ENCODE data around the gene CCDC88C. TPM values are rescaled to one million over a fixed set of nuclear protein-coding genes. Genes with fewer than 3 reads are reported as not detected.
A peak's percentile ranks its signal among the peaks of the same experiment; 100 is the strongest.

CCDC88C gene
- total RNA-seq, 1 experiment from 2014 or later = 64.8 TPM

GRCh38 chr14:91417983-91418386 is 365 bp upstream of the CCDC88C start (continued):
- TF ChIP-seq, protein P1, sequence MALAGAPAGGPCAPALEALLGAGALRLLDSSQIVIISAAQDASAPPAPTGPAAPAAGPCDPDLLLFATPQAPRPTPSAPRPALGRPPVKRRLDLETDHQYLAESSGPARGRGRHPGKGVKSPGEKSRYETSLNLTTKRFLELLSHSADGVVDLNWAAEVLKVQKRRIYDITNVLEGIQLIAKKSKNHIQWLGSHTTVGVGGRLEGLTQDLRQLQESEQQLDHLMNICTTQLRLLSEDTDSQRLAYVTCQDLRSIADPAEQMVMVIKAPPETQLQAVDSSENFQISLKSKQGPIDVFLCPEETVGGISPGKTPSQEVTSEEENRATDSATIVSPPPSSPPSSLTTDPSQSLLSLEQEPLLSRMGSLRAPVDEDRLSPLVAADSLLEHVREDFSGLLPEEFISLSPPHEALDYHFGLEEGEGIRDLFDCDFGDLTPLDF (CRISPR knock-in tag; IDR thresholded peaks at IDR 0.05) = peak; percentile 68; the same call in 1 of the 2 replicates
- TF ChIP-seq KAT7 (CRISPR knock-in tag; IDR thresholded peaks at IDR 0.05; ENCODE audit: borderline replicate concordance) (peak; percentile 58; the same call in 1 of the 2 replicates), CREB1 (CRISPR knock-in tag; IDR thresholded peaks at IDR 0.05) (0 out of 2 replicates have a peak, but pooled peaks have one; percentile 13), ZNF219 (CRISPR knock-in tag; IDR thresholded peaks at IDR 0.05; ENCODE audit: borderline replicate concordance) (no peak; the same call in 1 of the 2 replicates), CTCF (IDR thresholded peaks at IDR 0.05) (no peak), RORB (CRISPR knock-in tag; IDR thresholded peaks at IDR 0.05) (no peak), GRHL2 (CRISPR knock-in tag; IDR thresholded peaks at IDR 0.05; ENCODE audit: insufficient replicate concordance, severe bottlenecking) (no peak), ARID4B (CRISPR knock-in tag; IDR thresholded peaks at IDR 0.05; ENCODE audit: borderline replicate concordance) (no peak), ZMAT4 (CRISPR knock-in tag; IDR thresholded peaks at IDR 0.05) (no peak), NFE2L1 (CRISPR knock-in tag; IDR thresholded peaks at IDR 0.05) (peak; percentile 75; the same call in 1 of the 2 replicates), ZBTB43 (CRISPR knock-in tag; IDR thresholded peaks at IDR 0.05) (0 out of 2 replicates have a peak, but pooled peaks have one; percentile 40), JUN (CRISPR knock-in tag; IDR thresholded peaks at IDR 0.05) (peak; percentile 39; the same call in 1 of the 2 replicates)
- TF ChIP-seq, protein P2, sequence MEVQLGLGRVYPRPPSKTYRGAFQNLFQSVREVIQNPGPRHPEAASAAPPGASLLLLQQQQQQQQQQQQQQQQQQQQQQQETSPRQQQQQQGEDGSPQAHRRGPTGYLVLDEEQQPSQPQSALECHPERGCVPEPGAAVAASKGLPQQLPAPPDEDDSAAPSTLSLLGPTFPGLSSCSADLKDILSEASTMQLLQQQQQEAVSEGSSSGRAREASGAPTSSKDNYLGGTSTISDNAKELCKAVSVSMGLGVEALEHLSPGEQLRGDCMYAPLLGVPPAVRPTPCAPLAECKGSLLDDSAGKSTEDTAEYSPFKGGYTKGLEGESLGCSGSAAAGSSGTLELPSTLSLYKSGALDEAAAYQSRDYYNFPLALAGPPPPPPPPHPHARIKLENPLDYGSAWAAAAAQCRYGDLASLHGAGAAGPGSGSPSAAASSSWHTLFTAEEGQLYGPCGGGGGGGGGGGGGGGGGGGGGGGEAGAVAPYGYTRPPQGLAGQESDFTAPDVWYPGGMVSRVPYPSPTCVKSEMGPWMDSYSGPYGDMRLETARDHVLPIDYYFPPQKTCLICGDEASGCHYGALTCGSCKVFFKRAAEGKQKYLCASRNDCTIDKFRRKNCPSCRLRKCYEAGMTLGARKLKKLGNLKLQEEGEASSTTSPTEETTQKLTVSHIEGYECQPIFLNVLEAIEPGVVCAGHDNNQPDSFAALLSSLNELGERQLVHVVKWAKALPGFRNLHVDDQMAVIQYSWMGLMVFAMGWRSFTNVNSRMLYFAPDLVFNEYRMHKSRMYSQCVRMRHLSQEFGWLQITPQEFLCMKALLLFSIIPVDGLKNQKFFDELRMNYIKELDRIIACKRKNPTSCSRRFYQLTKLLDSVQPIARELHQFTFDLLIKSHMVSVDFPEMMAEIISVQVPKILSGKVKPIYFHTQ (CRISPR knock-in tag; IDR thresholded peaks at IDR 0.05) = no peak
- TF ChIP-seq, protein P3, sequence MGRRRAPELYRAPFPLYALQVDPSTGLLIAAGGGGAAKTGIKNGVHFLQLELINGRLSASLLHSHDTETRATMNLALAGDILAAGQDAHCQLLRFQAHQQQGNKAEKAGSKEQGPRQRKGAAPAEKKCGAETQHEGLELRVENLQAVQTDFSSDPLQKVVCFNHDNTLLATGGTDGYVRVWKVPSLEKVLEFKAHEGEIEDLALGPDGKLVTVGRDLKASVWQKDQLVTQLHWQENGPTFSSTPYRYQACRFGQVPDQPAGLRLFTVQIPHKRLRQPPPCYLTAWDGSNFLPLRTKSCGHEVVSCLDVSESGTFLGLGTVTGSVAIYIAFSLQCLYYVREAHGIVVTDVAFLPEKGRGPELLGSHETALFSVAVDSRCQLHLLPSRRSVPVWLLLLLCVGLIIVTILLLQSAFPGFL (CRISPR knock-in tag; IDR thresholded peaks at IDR 0.05; ENCODE audit: borderline replicate concordance) = no peak
- TF ChIP-seq, protein P4, sequence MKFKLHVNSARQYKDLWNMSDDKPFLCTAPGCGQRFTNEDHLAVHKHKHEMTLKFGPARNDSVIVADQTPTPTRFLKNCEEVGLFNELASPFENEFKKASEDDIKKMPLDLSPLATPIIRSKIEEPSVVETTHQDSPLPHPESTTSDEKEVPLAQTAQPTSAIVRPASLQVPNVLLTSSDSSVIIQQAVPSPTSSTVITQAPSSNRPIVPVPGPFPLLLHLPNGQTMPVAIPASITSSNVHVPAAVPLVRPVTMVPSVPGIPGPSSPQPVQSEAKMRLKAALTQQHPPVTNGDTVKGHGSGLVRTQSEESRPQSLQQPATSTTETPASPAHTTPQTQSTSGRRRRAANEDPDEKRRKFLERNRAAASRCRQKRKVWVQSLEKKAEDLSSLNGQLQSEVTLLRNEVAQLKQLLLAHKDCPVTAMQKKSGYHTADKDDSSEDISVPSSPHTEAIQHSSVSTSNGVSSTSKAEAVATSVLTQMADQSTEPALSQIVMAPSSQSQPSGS (CRISPR knock-in tag; IDR thresholded peaks at IDR 0.05; ENCODE audit: borderline replicate concordance, low read depth) = no peak
- TF ChIP-seq, protein P5, sequence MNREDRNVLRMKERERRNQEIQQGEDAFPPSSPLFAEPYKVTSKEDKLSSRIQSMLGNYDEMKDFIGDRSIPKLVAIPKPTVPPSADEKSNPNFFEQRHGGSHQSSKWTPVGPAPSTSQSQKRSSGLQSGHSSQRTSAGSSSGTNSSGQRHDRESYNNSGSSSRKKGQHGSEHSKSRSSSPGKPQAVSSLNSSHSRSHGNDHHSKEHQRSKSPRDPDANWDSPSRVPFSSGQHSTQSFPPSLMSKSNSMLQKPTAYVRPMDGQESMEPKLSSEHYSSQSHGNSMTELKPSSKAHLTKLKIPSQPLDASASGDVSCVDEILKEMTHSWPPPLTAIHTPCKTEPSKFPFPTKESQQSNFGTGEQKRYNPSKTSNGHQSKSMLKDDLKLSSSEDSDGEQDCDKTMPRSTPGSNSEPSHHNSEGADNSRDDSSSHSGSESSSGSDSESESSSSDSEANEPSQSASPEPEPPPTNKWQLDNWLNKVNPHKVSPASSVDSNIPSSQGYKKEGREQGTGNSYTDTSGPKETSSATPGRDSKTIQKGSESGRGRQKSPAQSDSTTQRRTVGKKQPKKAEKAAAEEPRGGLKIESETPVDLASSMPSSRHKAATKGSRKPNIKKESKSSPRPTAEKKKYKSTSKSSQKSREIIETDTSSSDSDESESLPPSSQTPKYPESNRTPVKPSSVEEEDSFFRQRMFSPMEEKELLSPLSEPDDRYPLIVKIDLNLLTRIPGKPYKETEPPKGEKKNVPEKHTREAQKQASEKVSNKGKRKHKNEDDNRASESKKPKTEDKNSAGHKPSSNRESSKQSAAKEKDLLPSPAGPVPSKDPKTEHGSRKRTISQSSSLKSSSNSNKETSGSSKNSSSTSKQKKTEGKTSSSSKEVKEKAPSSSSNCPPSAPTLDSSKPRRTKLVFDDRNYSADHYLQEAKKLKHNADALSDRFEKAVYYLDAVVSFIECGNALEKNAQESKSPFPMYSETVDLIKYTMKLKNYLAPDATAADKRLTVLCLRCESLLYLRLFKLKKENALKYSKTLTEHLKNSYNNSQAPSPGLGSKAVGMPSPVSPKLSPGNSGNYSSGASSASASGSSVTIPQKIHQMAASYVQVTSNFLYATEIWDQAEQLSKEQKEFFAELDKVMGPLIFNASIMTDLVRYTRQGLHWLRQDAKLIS (CRISPR knock-in tag; IDR thresholded peaks at IDR 0.05; ENCODE audit: borderline replicate concordance) = no peak
- TF ChIP-seq, protein P6, sequence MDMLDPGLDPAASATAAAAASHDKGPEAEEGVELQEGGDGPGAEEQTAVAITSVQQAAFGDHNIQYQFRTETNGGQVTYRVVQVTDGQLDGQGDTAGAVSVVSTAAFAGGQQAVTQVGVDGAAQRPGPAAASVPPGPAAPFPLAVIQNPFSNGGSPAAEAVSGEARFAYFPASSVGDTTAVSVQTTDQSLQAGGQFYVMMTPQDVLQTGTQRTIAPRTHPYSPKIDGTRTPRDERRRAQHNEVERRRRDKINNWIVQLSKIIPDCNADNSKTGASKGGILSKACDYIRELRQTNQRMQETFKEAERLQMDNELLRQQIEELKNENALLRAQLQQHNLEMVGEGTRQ (CRISPR knock-in tag; IDR thresholded peaks at IDR 0.05) = peak; percentile 64
